HepG2 (cell line): ENCODE results near the gene RPS14.

Source experiments
- BHLHE40 ChIP-seq: IDR thresholded peaks from 2 replicates; pipeline ENCODE4 v1.6.1; 2011; ENCODE audit warnings: low read length, improper control_type of control experiment
- POLR2A ChIP-seq, 2 experiments: IDR thresholded peaks; 2 replicates each; pipeline ENCODE4 v1.6.1; 2011; ENCODE audit warnings: low read depth in 2 of 2, low read length in 2 of 2, mild to moderate bottlenecking in 1 of 2, moderate library complexity in 1 of 2; ENCODE audit not compliant: insufficient read depth in 1 of 2
- SETDB1 ChIP-seq: sonication (generic); formaldehyde crosslinking; IDR thresholded peaks from 2 replicates; pipeline ENCODE4 v1.5.1; 2020; ENCODE audit warnings: missing genetic modification reagents, mild to moderate bottlenecking, borderline replicate concordance
- SP1 ChIP-seq, 2 experiments: fragments of 450-650 bp in 1 of 2; sonication (generic) in 1 of 2; formaldehyde crosslinking in 1 of 2; IDR thresholded peaks; 2 replicates each; pipeline versions ENCODE4 v1.4.0 to v1.6.1; 2016 to 2020; ENCODE audit warnings: missing genetic modification reagents in 1 of 2
- TF ChIP-seq, protein P1 (sequence below): sonication (generic); formaldehyde crosslinking; IDR thresholded peaks from 2 replicates; pipeline ENCODE4 v1.5.0; 2020; ENCODE audit warnings: mild to moderate bottlenecking, missing genetic modification reagents, moderate library complexity

DNA sequence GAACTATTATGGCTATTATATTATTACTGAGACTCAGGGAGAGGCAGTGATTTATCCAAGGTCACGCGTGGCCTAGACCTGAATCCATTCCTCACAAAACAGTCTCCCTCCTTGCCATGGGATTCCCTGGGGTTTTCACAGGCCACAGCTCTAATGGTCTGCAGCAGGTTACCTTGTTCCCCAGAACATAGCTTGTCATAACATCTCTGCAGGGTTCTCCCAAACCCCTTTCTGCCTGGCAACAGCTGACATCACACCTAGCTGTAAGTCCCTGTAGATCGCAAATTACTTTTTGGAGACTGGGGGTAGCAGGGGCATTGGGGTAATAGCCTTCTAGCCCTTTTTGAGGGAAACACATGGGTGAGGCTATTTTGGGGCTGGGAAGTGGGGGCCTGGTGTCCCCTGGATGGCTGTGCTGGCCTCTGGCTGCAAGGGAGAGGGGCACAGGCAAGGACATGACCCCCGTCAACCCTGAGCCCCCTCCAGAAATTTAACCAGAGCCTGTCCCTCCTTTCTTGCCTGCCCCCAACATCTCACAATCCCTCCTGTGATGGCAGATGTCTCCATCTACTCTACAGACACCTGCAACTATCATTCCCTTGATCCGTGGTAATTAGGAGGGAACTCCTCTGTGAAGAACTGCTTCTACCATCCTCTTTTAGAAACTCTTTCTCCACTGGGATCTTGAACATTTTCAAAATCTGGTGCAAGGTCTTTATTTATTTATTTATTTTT, 38.1 kb downstream of the RPS14 start:
- TF ChIP-seq SP1 (IDR thresholded peaks at IDR 0.05): no peak
- no peak for TF ChIP-seq SP1 (CRISPR knock-in tag; IDR thresholded peaks at IDR 0.05)
- no peak for TF ChIP-seq POLR2A (IDR thresholded peaks at IDR 0.05; ENCODE audit: insufficient read depth in 1 of 2, low read depth in 2 of 2, low read length in 2 of 2)
- TF ChIP-seq, protein P1, sequence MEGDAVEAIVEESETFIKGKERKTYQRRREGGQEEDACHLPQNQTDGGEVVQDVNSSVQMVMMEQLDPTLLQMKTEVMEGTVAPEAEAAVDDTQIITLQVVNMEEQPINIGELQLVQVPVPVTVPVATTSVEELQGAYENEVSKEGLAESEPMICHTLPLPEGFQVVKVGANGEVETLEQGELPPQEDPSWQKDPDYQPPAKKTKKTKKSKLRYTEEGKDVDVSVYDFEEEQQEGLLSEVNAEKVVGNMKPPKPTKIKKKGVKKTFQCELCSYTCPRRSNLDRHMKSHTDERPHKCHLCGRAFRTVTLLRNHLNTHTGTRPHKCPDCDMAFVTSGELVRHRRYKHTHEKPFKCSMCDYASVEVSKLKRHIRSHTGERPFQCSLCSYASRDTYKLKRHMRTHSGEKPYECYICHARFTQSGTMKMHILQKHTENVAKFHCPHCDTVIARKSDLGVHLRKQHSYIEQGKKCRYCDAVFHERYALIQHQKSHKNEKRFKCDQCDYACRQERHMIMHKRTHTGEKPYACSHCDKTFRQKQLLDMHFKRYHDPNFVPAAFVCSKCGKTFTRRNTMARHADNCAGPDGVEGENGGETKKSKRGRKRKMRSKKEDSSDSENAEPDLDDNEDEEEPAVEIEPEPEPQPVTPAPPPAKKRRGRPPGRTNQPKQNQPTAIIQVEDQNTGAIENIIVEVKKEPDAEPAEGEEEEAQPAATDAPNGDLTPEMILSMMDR: no peak
- TF ChIP-seq BHLHE40: no peak
- no peak for TF ChIP-seq SETDB1 (CRISPR knock-in tag)
